Posterior cingulate gyrus (tissue), 11 donors: Measurements from ENCODE around the gene EFHB.
"Not testable (repeated sequence)": the region's sequence is repeated elsewhere in the genome, so short reads cannot be mapped to it uniquely, and the experiment has no call there.

Experiments
- DNase-seq, 10 donors: peaks; one replicate each; pipeline versions ENCODE4 v3.0.0 to v3.0.0-alpha.2; 2020 to 2021; ENCODE audit warnings: mixed read lengths in 3 of 10
- intact Hi-C: fragments of 100-400 bp; cut with DNase I; formaldehyde crosslinking; loops from one replicate; pipeline ENCODE4 v1.15.1; 2023

The EFHB gene

GRCh38 chr3:19931767-19932188 is 2.2 kb downstream of the EFHB start:
- no peak for DNase-seq
- intact Hi-C loops = no loop called here

- no peak for DNase-seq
- intact Hi-C loops = no loop called here
Measured at GRCh38 chr3:19931180-19931692, 2.8 kb downstream of the EFHB start.

GRCh38 chr3:19920401-19921080 is 13.5 kb downstream of the EFHB start:
- intact Hi-C loops = no loop called here
- no peak for DNase-seq

GRCh38 chr3:19917167-19917566 is 16.9 kb downstream of the EFHB start:
- no peak for DNase-seq
- intact Hi-C loops = no loop called here

- DNase-seq = no peak
- intact Hi-C loops = no loop called here
Measured at GRCh38 chr3:19911452-19911851, 22.6 kb downstream of the EFHB start.

- intact Hi-C loops = no loop called here
Measured at GRCh38 chr3:19907523-19907922, 26.5 kb downstream of the EFHB start.

GRCh38 chr3:19903649-19904048 is 30.4 kb downstream of the EFHB start:
- intact Hi-C loops = no loop called here
- DNase-seq = no peak

More at GRCh38 chr3:19907523-19907922, 26.5 kb downstream of the EFHB start:
- DNase-seq = no peak

GRCh38 chr3:19901918-19902317 is 32.1 kb downstream of the EFHB start:
- DNase-seq = no peak
- intact Hi-C loops = no loop called here

GRCh38 chr3:19901337-19901736 is 32.7 kb downstream of the EFHB start:
- no peak for DNase-seq
- intact Hi-C loops = no loop called here

GRCh38 chr3:19899833-19900232 is 34.2 kb downstream of the EFHB start:
- intact Hi-C loops, DNase-seq: not testable (repeated sequence)

- DNase-seq = no peak
- intact Hi-C loops = no loop called here
Measured at GRCh38 chr3:19899264-19899663, 34.8 kb downstream of the EFHB start.

GRCh38 chr3:19898721-19899120 is 35.3 kb downstream of the EFHB start:
- intact Hi-C loops = no loop called here
- DNase-seq = no peak

- intact Hi-C loops = no loop called here
- no peak for DNase-seq
Measured at GRCh38 chr3:19891740-19892139, 42.3 kb downstream of the EFHB start.

GRCh38 chr3:19888428-19889152 is 45.4 kb downstream of the EFHB start:
- intact Hi-C loops = loop anchor here (5.0 kb wide), 2 partner anchors 59 to 154 kb away; partner anchors contain the start of genes KAT2B and RAB5A

GRCh38 chr3:19887122-19887521 is 46.9 kb downstream of the EFHB start:
- not testable (repeated sequence) for DNase-seq
- intact Hi-C loops = loop anchor here (5.0 kb wide), 2 partner anchors 60 to 155 kb away; partner anchors contain the start of genes KAT2B and RAB5A

More at GRCh38 chr3:19888428-19889152, 45.4 kb downstream of the EFHB start:
- no peak for DNase-seq

- intact Hi-C loops = loop anchor here (5.0 kb wide), 2 partner anchors 61 to 156 kb away; partner anchors contain the start of genes KAT2B and RAB5A
Measured at GRCh38 chr3:19886404-19886803, 47.6 kb downstream of the EFHB start.

GRCh38 chr3:19885468-19885867 is 48.5 kb downstream of the EFHB start:
- DNase-seq = no peak

More at GRCh38 chr3:19886404-19886803, 47.6 kb downstream of the EFHB start:
- DNase-seq = no peak

GRCh38 chr3:19881852-19882251 is 52.2 kb downstream of the EFHB start:
- no peak for DNase-seq
- intact Hi-C loops = no loop called here

More at GRCh38 chr3:19885468-19885867, 48.5 kb downstream of the EFHB start:
- intact Hi-C loops = loop anchor here (5.0 kb wide), 2 partner anchors 62 to 157 kb away; partner anchors contain the start of genes KAT2B and RAB5A

GRCh38 chr3:19881036-19881435 is 53.0 kb downstream of the EFHB start:
- intact Hi-C loops = no loop called here
- DNase-seq = no peak

GRCh38 chr3:19877656-19878055 is 56.4 kb downstream of the EFHB start:
- intact Hi-C loops = no loop called here

GRCh38 chr3:19866751-19867347 is 67.2 kb downstream of the EFHB start:
- peak in 5 of 10 donors; percentile 41 to 84 (median 47) for DNase-seq

More at GRCh38 chr3:19877656-19878055, 56.4 kb downstream of the EFHB start:
- DNase-seq = no peak

More at GRCh38 chr3:19866751-19867347, 67.2 kb downstream of the EFHB start:
- intact Hi-C loops = loop anchor here (2.0 to 10.0 kb wide), 2 partner anchors 322 to 518 kb away; no protein-coding TSS in a partner anchor
